ENCODE data around the gene PTBP1. TPM values are rescaled to one million over a fixed set of nuclear protein-coding genes. Genes with fewer than 3 reads are reported as not detected.

PTBP1 gene
- total and polyA plus RNA-seq, 2 donors (not counting 1 experiment from before 2014, with no cell fraction given): 137 to 309 TPM

GRCh38 chr19:861141-861755, 64.0 kb downstream of the PTBP1 start:
- H3K4me2 ChIP-seq (replicated peaks; ENCODE audit: low read depth, low read length, poor library complexity, severe bottlenecking): peak overlapping the region; percentile 87
- H3K79me2 ChIP-seq (ENCODE audit: control insufficient read depth, insufficient read depth, low read length): no peaks in the 10 kb centered on the region
- H3K27ac ChIP-seq (ENCODE audit: low read length in 2 of 2): no peak overlapping the region
- peaks cover 0 to 41% (median 0%) of the 10 kb centered on the region in 3 donors for H3K9me3 ChIP-seq (ENCODE audit: control extremely low read depth in 1 of 3, control insufficient read depth in 2 of 3, insufficient read depth in 1 of 3, low read length in 2 of 3)
- intact Hi-C loops (cut with micrococcal nuclease): no loop called here
- no peaks in the 10 kb centered on the region for H3K9me3 Mint-ChIP-seq (ENCODE audit: insufficient read depth)
- H3K4me1 Mint-ChIP-seq: peaks cover 19% of the 10 kb centered on the region
- H3K9ac ChIP-seq (ENCODE audit: low read length): no peak overlapping the region
- peaks cover 7% of the 10 kb centered on the region for H3K27me3 Mint-ChIP-seq
- DNase-seq (no peak), ATAC-seq (ENCODE audit: low read depth) (no peak)
- H3K4me3 Mint-ChIP-seq: peak overlapping the region; percentile 16
- CTCF ChIA-PET: interaction anchor here (7.5 kb wide), 1 partner anchor 60 kb away, joined by 72 read pairs; no protein-coding TSS in a partner anchor
- TF ChIP-seq EZH2 (IDR thresholded peaks at IDR 0.05; ENCODE audit: borderline replicate concordance, insufficient read depth, low read depth, low read length, poor library complexity, severe bottlenecking) (no peak), CTCF (IDR thresholded peaks at IDR 0.05) (no peak)
- peak overlapping the region; percentile 51 for H2AFZ ChIP-seq (ENCODE audit: insufficient read depth, low read depth, low read length, poor library complexity, severe bottlenecking)
- no peaks in the 10 kb centered on the region for H3K36me3 ChIP-seq (replicated peaks in 1 of 2; ENCODE audit: control extremely low read depth in 1 of 2, control insufficient read depth in 1 of 2, extremely low read depth in 1 of 2, insufficient read depth in 2 of 2, low read length in 1 of 2)
- H4K20me1 ChIP-seq (ENCODE audit: control insufficient read depth, insufficient read depth, low read length, poor library complexity, severe bottlenecking): no peaks in the 10 kb centered on the region
- WGBS (ENCODE audit: insufficient coverage): 74% methylated on average over 21 of the region's 35 CpGs
- POLR2A ChIA-PET: interaction anchor here (1.0 kb wide), 1 partner anchor 23 kb away, joined by 7 read pairs; no protein-coding TSS in a partner anchor
- no peak overlapping the region for H3K27ac Mint-ChIP-seq
- no peak overlapping the region for H3K4me3 ChIP-seq (ENCODE audit: control extremely low read depth in 1 of 5, extremely low read depth in 1 of 5, insufficient read depth in 1 of 5, low read depth in 2 of 5, low read length in 4 of 5)
- peaks cover 0 to 38% (median 8%) of the 10 kb centered on the region in 4 experiments for H3K27me3 ChIP-seq (replicated peaks in 1 of 4; ENCODE audit: control extremely low read depth in 1 of 4, control insufficient read depth in 3 of 4, insufficient read depth in 4 of 4, low read length in 3 of 4)
- peaks cover 29 to 51% of the 10 kb centered on the region in 2 donors for H3K4me1 ChIP-seq (ENCODE audit: control insufficient read depth in 2 of 2, insufficient read depth in 2 of 2, low read length in 2 of 2)

Small RNA genes within 50 kb of the gene (small RNA-seq; reads per million reads assigned to genes)
- gene MIR3187 (ENCODE audit: insufficient read length, low read depth, low replicate concordance): not detected

Other genes with a start within 250 kb of the PTBP1 start
- 131 and 144 TPM in 2 replicates for gene BSG, start 224.9 kb upstream of the PTBP1 start, total RNA-seq
- gene BSG, start 224.9 kb upstream of the PTBP1 start, polyA plus RNA-seq: 79.6 and 82.1 TPM in 2 replicates
- 0.57 and 0.61 TPM in 2 replicates for gene HCN2, start 207.6 kb upstream of the PTBP1 start, total RNA-seq
- gene HCN2, start 207.6 kb upstream of the PTBP1 start, polyA plus RNA-seq: 0.25 and 0.27 TPM in 2 replicates
- 73.2 and 77.8 TPM in 2 replicates for gene POLRMT, start 163.9 kb upstream of the PTBP1 start, total RNA-seq
- gene POLRMT, start 163.9 kb upstream of the PTBP1 start, polyA plus RNA-seq: 98.0 and 106 TPM in 2 replicates
- gene FGF22, start 157.6 kb upstream of the PTBP1 start, total RNA-seq: 2.9 and 3.4 TPM in 2 replicates
- gene FGF22, start 157.6 kb upstream of the PTBP1 start, polyA plus RNA-seq: 0.34 and 0.37 TPM in 2 replicates
- 74.3 and 88.8 TPM in 2 replicates for gene RNF126, start 134.2 kb upstream of the PTBP1 start, total RNA-seq
- gene RNF126, start 134.2 kb upstream of the PTBP1 start, polyA plus RNA-seq: 99.6 and 118 TPM in 2 replicates
- 5.6 and 5.8 TPM in 2 replicates for gene FSTL3, start 121.1 kb upstream of the PTBP1 start, total RNA-seq
- gene FSTL3, start 121.1 kb upstream of the PTBP1 start, polyA plus RNA-seq: 2.6 and 5.8 TPM in 2 replicates
- not detected in 2 replicates for gene PRSS57, start 102.0 kb upstream of the PTBP1 start, total RNA-seq
- gene PRSS57, start 102.0 kb upstream of the PTBP1 start, polyA plus RNA-seq: not detected in 2 replicates
- not detected in 2 replicates for gene PALM, start 88.5 kb upstream of the PTBP1 start, total RNA-seq
- 0.15 and 0.53 TPM in 2 replicates for gene PALM, start 88.5 kb upstream of the PTBP1 start, polyA plus RNA-seq
- gene MISP, start 46.3 kb upstream of the PTBP1 start, total RNA-seq: not detected in 2 replicates
- not detected in 2 replicates for gene MISP, start 46.3 kb upstream of the PTBP1 start, polyA plus RNA-seq
- gene PLPPR3, start 24.5 kb downstream of the PTBP1 start, total RNA-seq: not detected in 2 replicates
- not detected in 2 replicates for gene PLPPR3, start 24.5 kb downstream of the PTBP1 start, polyA plus RNA-seq
- 0.44 and 0.70 TPM in 2 replicates for gene AZU1, start 30.4 kb downstream of the PTBP1 start, total RNA-seq
- 0.13 and 0.59 TPM in 2 replicates for gene AZU1, start 30.4 kb downstream of the PTBP1 start, polyA plus RNA-seq
- gene PRTN3, start 43.5 kb downstream of the PTBP1 start, total RNA-seq: not detected in 2 replicates
- gene PRTN3, start 43.5 kb downstream of the PTBP1 start, polyA plus RNA-seq: not detected in 2 replicates
- not detected in 2 replicates for gene ELANE, start 54.9 kb downstream of the PTBP1 start, total RNA-seq
- gene ELANE, start 54.9 kb downstream of the PTBP1 start, polyA plus RNA-seq: 0.18 TPM in 1 of 2 replicates, not detected in the other
- gene CFD, start 62.2 kb downstream of the PTBP1 start, total RNA-seq: 0.79 and 0.87 TPM in 2 replicates
- gene CFD, start 62.2 kb downstream of the PTBP1 start, polyA plus RNA-seq: 2.9 and 6.6 TPM in 2 replicates
- gene MED16, start 95.7 kb downstream of the PTBP1 start, total RNA-seq: 85.0 and 88.6 TPM in 2 replicates
- 60.3 and 85.3 TPM in 2 replicates for gene MED16, start 95.7 kb downstream of the PTBP1 start, polyA plus RNA-seq
- gene RNU6-9, start 96.0 kb downstream of the PTBP1 start, total RNA-seq: not detected in 2 replicates
- not detected in 2 replicates for gene RNU6-9, start 96.0 kb downstream of the PTBP1 start, polyA plus RNA-seq
- gene R3HDM4, start 115.8 kb downstream of the PTBP1 start, total RNA-seq: 165 and 176 TPM in 2 replicates
- gene R3HDM4, start 115.8 kb downstream of the PTBP1 start, polyA plus RNA-seq: 168 and 185 TPM in 2 replicates
- gene KISS1R, start 119.9 kb downstream of the PTBP1 start, total RNA-seq: 0.56 and 0.79 TPM in 2 replicates
- 0.55 and 1.3 TPM in 2 replicates for gene KISS1R, start 119.9 kb downstream of the PTBP1 start, polyA plus RNA-seq
- gene ARID3A, start 128.6 kb downstream of the PTBP1 start, total RNA-seq: 60.5 and 66.7 TPM in 2 replicates
- gene ARID3A, start 128.6 kb downstream of the PTBP1 start, polyA plus RNA-seq: 16.5 and 22.9 TPM in 2 replicates
- gene WDR18, start 186.9 kb downstream of the PTBP1 start, total RNA-seq: 50.5 and 60.5 TPM in 2 replicates
- 29.6 and 48.5 TPM in 2 replicates for gene WDR18, start 186.9 kb downstream of the PTBP1 start, polyA plus RNA-seq
- gene GRIN3B, start 203.0 kb downstream of the PTBP1 start, total RNA-seq: 0.10 and 0.42 TPM in 2 replicates
- 0.07 and 0.10 TPM in 2 replicates for gene GRIN3B, start 203.0 kb downstream of the PTBP1 start, polyA plus RNA-seq
- 373 and 377 TPM in 2 replicates for gene TMEM259, start 223.7 kb downstream of the PTBP1 start, total RNA-seq
- gene TMEM259, start 223.7 kb downstream of the PTBP1 start, polyA plus RNA-seq: 607 and 730 TPM in 2 replicates
- not detected in 2 replicates for gene RNU6-2, start 224.1 kb downstream of the PTBP1 start, total RNA-seq
- not detected in 2 replicates for gene RNU6-2, start 224.1 kb downstream of the PTBP1 start, polyA plus RNA-seq
- gene CNN2, start 229.2 kb downstream of the PTBP1 start, total RNA-seq: 186 and 198 TPM in 2 replicates
- gene CNN2, start 229.2 kb downstream of the PTBP1 start, polyA plus RNA-seq: 301 and 325 TPM in 2 replicates
- 192 and 206 TPM in 2 replicates for gene ABCA7, start 242.7 kb downstream of the PTBP1 start, total RNA-seq
- gene ABCA7, start 242.7 kb downstream of the PTBP1 start, polyA plus RNA-seq: 281 and 425 TPM in 2 replicates

Data from B cell (primary cell).